Stimulated activated CD4-positive, alpha-beta T cell treated with anti-CD3 and anti-CD28 coated beads, Interleukin-1b, Interleukin-23, amount 100 ng/mL, for 4 hours (primary cell): ENCODE results near the gene DOCK3.
"Not testable (repeated sequence)": the region's sequence is repeated elsewhere in the genome, so short reads cannot be mapped to it uniquely, and the experiment has no call there.

Experiments
- DNase-seq, 2 donors: peaks; one replicate each; pipeline ENCODE4 v3.0.0-alpha.2; 2020; ENCODE audit warnings: low read depth in 2 of 2

The DOCK3 gene

GRCh38 chr3:51358981-51359380 is 684.3 kb downstream of the DOCK3 start:
- no peak for DNase-seq

GRCh38 chr3:51360806-51361205 is 686.1 kb downstream of the DOCK3 start:
- no peak for DNase-seq

GRCh38 chr3:51361746-51362145 is 687.0 kb downstream of the DOCK3 start:
- no peak for DNase-seq

- DNase-seq, result no peak
These were observed 687.7 kb downstream of the DOCK3 start for GRCh38 chr3:51362476-51362875.

- not testable (repeated sequence) for DNase-seq
These were observed 693.5 kb downstream of the DOCK3 start for GRCh38 chr3:51368276-51368675.

GRCh38 chr3:51371943-51372557 is 697.3 kb downstream of the DOCK3 start:
- peak in 1 of 2 donors; percentile 47 for DNase-seq

- DNase-seq, result no peak
These were observed 699.1 kb downstream of the DOCK3 start for GRCh38 chr3:51373658-51374421.

- no peak for DNase-seq
These were observed 699.7 kb downstream of the DOCK3 start for GRCh38 chr3:51374456-51374855.

- DNase-seq, result no peak
These were observed 700.4 kb downstream of the DOCK3 start for GRCh38 chr3:51375136-51375535.

GRCh38 chr3:51375571-51375970 is 700.8 kb downstream of the DOCK3 start:
- DNase-seq, result no peak

- no peak for DNase-seq
These were observed 703.3 kb downstream of the DOCK3 start for GRCh38 chr3:51378065-51378464.

GRCh38 chr3:51378726-51379125 is 704.0 kb downstream of the DOCK3 start:
- no peak for DNase-seq

- no peak for DNase-seq
These were observed 704.6 kb downstream of the DOCK3 start for GRCh38 chr3:51379301-51379700.

- DNase-seq, result no peak
These were observed 705.2 kb downstream of the DOCK3 start for GRCh38 chr3:51379746-51380455.

GRCh38 chr3:51380601-51381332 is 706.0 kb downstream of the DOCK3 start:
- DNase-seq, result no peak

- DNase-seq, result no peak
These were observed 706.6 kb downstream of the DOCK3 start for GRCh38 chr3:51381333-51381705.

GRCh38 chr3:51382076-51382745 is 707.5 kb downstream of the DOCK3 start:
- DNase-seq, result no peak

GRCh38 chr3:51382947-51383578 is 708.3 kb downstream of the DOCK3 start:
- no peak for DNase-seq

- DNase-seq, result peak in 1 of 2 donors; percentile 37
These were observed 709.5 kb downstream of the DOCK3 start for GRCh38 chr3:51384055-51384725.

- peak; percentile 91 to 97 for DNase-seq
These were observed 710.2 kb downstream of the DOCK3 start, which contains the start of gene MANF for GRCh38 chr3:51384726-51385473. Gene MANF, plus strand, starts transcription at chr3:51385291. Its CDS starts 52 bp downstream, at chr3:51385343.
